Measurements from ENCODE around the gene DCBLD1.

GRCh38 chr6:117487821-117488220 lies 5.3 kb downstream of the DCBLD1 start:
- no peak for TF ChIP-seq POLR2A (IDR thresholded peaks at IDR 0.05; ENCODE audit: low read depth, low read length)
- TF ChIP-seq POLR2AphosphoS5 (IDR thresholded peaks at IDR 0.05; ENCODE audit: low read depth, low read length), result no peak
- TF ChIP-seq TAF1 (IDR thresholded peaks at IDR 0.05; ENCODE audit: borderline replicate concordance, low read depth, low read length), result no peak

Data from GM12892 (cell line).